Neural progenitor cell (in vitro differentiated cells): ENCODE data around the gene BCL10. TPM values are rescaled to one million over a fixed set of nuclear protein-coding genes. Genes with fewer than 3 reads are reported as not detected.
A peak's percentile ranks its signal among the peaks of the same experiment; 100 is the strongest.

ENCODE experiments used
- DNase-seq: peaks from one replicate; pipeline ENCODE4 v3.0.0-alpha.2; 2016; ENCODE audit warnings: low spot score
- H2AFZ ChIP-seq: fragments of 200-600 bp; sonication (generic); replicated peaks from 2 replicates; pipeline ENCODE4 v1.6.1; 2016; ENCODE audit warnings: antibody characterized with exemption
- H3F3A ChIP-seq: fragments of 200-600 bp; sonication (generic); 2 replicates; pipeline ENCODE4 v1.6.1; 2016; ENCODE audit warnings: antibody characterized with exemption, low read depth
- H3K27ac ChIP-seq: fragments of 200-600 bp; sonication (generic); 2 replicates; pipeline ENCODE4 v1.5.1; 2016; ENCODE audit warnings: mild to moderate bottlenecking
- H3K27me3 ChIP-seq: fragments of 200-600 bp; sonication (generic); 2 replicates; pipeline ENCODE4 v1.6.1; 2016; ENCODE audit warnings: mild to moderate bottlenecking, moderate library complexity
- H3K36me3 ChIP-seq: fragments of 200-600 bp; sonication (generic); 2 replicates; pipeline ENCODE4 v1.5.1; 2016
- H3K4me1 ChIP-seq: fragments of 200-600 bp; sonication (generic); 2 replicates; pipeline ENCODE4 v1.6.1; 2016; ENCODE audit warnings: mixed run types
- H3K4me2 ChIP-seq: fragments of 200-600 bp; sonication (generic); 2 replicates; pipeline ENCODE4 v1.6.1; 2016
- H3K4me3 ChIP-seq: fragments of 200-600 bp; sonication (generic); 2 replicates; pipeline ENCODE4 v1.5.1; 2016
- H3K79me2 ChIP-seq: fragments of 200-600 bp; sonication (generic); 2 replicates; pipeline ENCODE4 v1.6.1; 2016; ENCODE audit warnings: low read depth
- H3K9ac ChIP-seq: fragments of 200-600 bp; sonication (generic); 2 replicates; pipeline ENCODE4 v1.6.1; 2016
- H3K9me3 ChIP-seq: fragments of 200-600 bp; sonication (generic); 2 replicates; pipeline ENCODE4 v1.5.1; 2016; ENCODE audit warnings: low read depth
- H4K20me1 ChIP-seq: fragments of 200-600 bp; sonication (generic); 2 replicates; pipeline ENCODE4 v1.6.1; 2016; ENCODE audit warnings: low read depth
- H3K27ac Mint-ChIP-seq: 3 replicates; pipeline ENCODE4 v1.8.0; 2021; ENCODE audit warnings: mixed read lengths
- H3K27me3 Mint-ChIP-seq: 2 replicates; pipeline ENCODE4 v1.8.0; 2022; ENCODE audit warnings: low read depth, mild to moderate bottlenecking, inconsistent platforms, moderate library complexity, mixed read lengths; ENCODE audit not compliant: insufficient read depth
- H3K36me3 Mint-ChIP-seq: 3 replicates; pipeline ENCODE4 v1.8.0; 2021; ENCODE audit warnings: mixed read lengths
- H3K4me1 Mint-ChIP-seq: 3 replicates; pipeline ENCODE4 v1.8.0; 2021; ENCODE audit warnings: mixed read lengths
- H3K4me3 Mint-ChIP-seq: 3 replicates; pipeline ENCODE4 v1.8.0; 2021; ENCODE audit warnings: mild to moderate bottlenecking, moderate library complexity, mixed read lengths
- H3K9me3 Mint-ChIP-seq: 3 replicates; pipeline ENCODE4 v1.8.0; 2020; ENCODE audit warnings: mixed read lengths
- CTCF ChIP-seq: fragments of 200-600 bp; sonication (generic); IDR thresholded peaks from 2 replicates; pipeline ENCODE4 v1.5.1; 2017; ENCODE audit warnings: antibody characterized with exemption, mild to moderate bottlenecking
- EZH2 ChIP-seq: fragments of 200-600 bp; sonication (generic); IDR thresholded peaks from 2 replicates; pipeline ENCODE4 v1.6.1; 2017; ENCODE audit warnings: antibody characterized with exemption, mild to moderate bottlenecking, moderate library complexity
- EZH2phosphoT487 ChIP-seq: fragments of 200-600 bp; sonication (generic); IDR thresholded peaks from 2 replicates; pipeline ENCODE4 v1.6.1; 2017; ENCODE audit warnings: antibody characterized with exemption
- total RNA-seq: library from RNA; depleted of rRNA; stranded (reverse); fragments of >200 nt; gene quantifications from 2 replicates; pipeline ENCODE4 v1.2.3, GENCODE V29; 2015; ENCODE audit warnings: low replicate concordance

The BCL10 gene
- total RNA-seq, 1 donor from 2014 or later, result 28.2 TPM

- Histone ChIP-seq H3K9me3 (no peaks in the 10 kb centered on the region), H4K20me1 (no peaks in the 10 kb centered on the region), H3K4me1 (peaks cover 1% of the 10 kb centered on the region), H2AFZ (no peak overlapping the region), H3K4me2 (no peak overlapping the region), H3F3A (no peaks in the 10 kb centered on the region), H3K9ac (no peak overlapping the region), H3K4me3 (no peak overlapping the region), H3K36me3 (no peaks in the 10 kb centered on the region), H3K79me2 (no peaks in the 10 kb centered on the region), H3K27ac (no peak overlapping the region), H3K27me3 (no peaks in the 10 kb centered on the region)
- H3K4me1 Mint-ChIP-seq, result no peaks in the 10 kb centered on the region
- peaks cover 2% of the 10 kb centered on the region for H3K27me3 Mint-ChIP-seq
- no peak overlapping the region for H3K4me3 Mint-ChIP-seq
- DNase-seq, result no peak
- no peaks in the 10 kb centered on the region for H3K9me3 Mint-ChIP-seq
- no peak overlapping the region for H3K27ac Mint-ChIP-seq
- no peak for TF ChIP-seq EZH2
- no peak for TF ChIP-seq CTCF
- TF ChIP-seq EZH2phosphoT487, result no peak
- H3K36me3 Mint-ChIP-seq, result no peaks in the 10 kb centered on the region
These were observed 37.7 kb upstream of the BCL10 start for GRCh38 chr1:85313888-85314696.

GRCh38 chr1:85311818-85312217, 35.4 kb upstream of the BCL10 start:
- Histone ChIP-seq H3K27me3 (no peaks in the 10 kb centered on the region), H3K9me3 (no peaks in the 10 kb centered on the region), H3K79me2 (no peaks in the 10 kb centered on the region), H3K36me3 (no peaks in the 10 kb centered on the region), H3F3A (peaks cover 3% of the 10 kb centered on the region), H3K4me2 (no peak overlapping the region), H3K4me3 (no peak overlapping the region), H3K9ac (no peak overlapping the region), H2AFZ (no peak overlapping the region), H4K20me1 (no peaks in the 10 kb centered on the region), H3K4me1 (peaks cover 9% of the 10 kb centered on the region), H3K27ac (no peak overlapping the region)
- TF ChIP-seq EZH2 (no peak), EZH2phosphoT487 (no peak)
- Mint-ChIP-seq H3K27ac (no peak overlapping the region), H3K4me3 (no peak overlapping the region), H3K27me3 (peaks cover 2% of the 10 kb centered on the region), H3K36me3 (no peaks in the 10 kb centered on the region), H3K9me3 (no peaks in the 10 kb centered on the region), H3K4me1 (peaks cover 3% of the 10 kb centered on the region)
- DNase-seq, result no peak

DNA sequence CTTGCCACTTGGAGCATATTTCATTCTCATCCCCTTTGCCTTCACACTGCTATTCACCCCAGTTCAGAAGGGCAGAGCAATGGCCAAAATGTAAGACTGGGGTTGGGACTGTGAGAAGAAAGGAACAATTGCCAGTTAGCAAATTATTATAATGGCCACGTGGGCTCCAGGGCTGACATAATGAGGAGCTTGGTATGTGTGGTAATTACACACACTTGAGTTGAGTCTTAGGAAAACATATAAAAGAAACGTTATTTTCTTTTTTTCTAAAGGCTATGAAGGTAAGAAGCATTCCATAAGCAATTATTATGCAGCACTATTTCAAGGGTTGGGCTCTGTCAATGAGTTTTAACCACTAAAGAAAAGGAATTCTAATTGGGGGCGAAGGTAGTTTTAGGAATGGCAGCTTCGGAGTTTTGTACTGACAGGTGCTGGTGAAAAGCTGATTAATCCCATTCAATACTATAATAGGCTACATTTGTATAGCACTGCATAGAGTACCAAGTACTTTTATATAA, 32.5 kb upstream of the BCL10 start:
- H3K4me1 Mint-ChIP-seq, result peaks cover 3% of the 10 kb centered on the region
- H3K4me3 Mint-ChIP-seq, result no peak overlapping the region
- H3K4me1 ChIP-seq, result peaks cover 9% of the 10 kb centered on the region
- H3K79me2 ChIP-seq, result no peaks in the 10 kb centered on the region
- H3K9me3 ChIP-seq, result no peaks in the 10 kb centered on the region
- H4K20me1 ChIP-seq, result no peaks in the 10 kb centered on the region
- TF ChIP-seq CTCF (no peak), EZH2 (peak; percentile 19)
- no peak overlapping the region for H3K9ac ChIP-seq
- no peak overlapping the region for H3K27ac Mint-ChIP-seq
- no peak overlapping the region for H3K4me3 ChIP-seq
- no peaks in the 10 kb centered on the region for H3K9me3 Mint-ChIP-seq
- H3F3A ChIP-seq, result peaks cover 3% of the 10 kb centered on the region
- no peak overlapping the region for H3K27ac ChIP-seq
- DNase-seq, result peak; percentile 25
- H3K4me2 ChIP-seq, result peak overlapping the region; percentile 60
- no peaks in the 10 kb centered on the region for H3K27me3 ChIP-seq
- no peaks in the 10 kb centered on the region for H3K36me3 ChIP-seq
- peaks cover 2% of the 10 kb centered on the region for H3K27me3 Mint-ChIP-seq
- no peaks in the 10 kb centered on the region for H3K36me3 Mint-ChIP-seq
- peak overlapping the region; percentile 51 for H2AFZ ChIP-seq
